Stimulated activated CD4-positive, alpha-beta T cell treated with anti-CD3 and anti-CD28 coated beads, TNF-alpha, amount 100 ng/mL, for 48 hours (primary cell): ENCODE results near the gene FAM217B.

Experiments
- DNase-seq, 3 donors: peaks; one replicate each; pipeline ENCODE4 v3.0.0-alpha.2; 2020; ENCODE audit warnings: low read depth in 3 of 3

FAM217B gene, protein sequence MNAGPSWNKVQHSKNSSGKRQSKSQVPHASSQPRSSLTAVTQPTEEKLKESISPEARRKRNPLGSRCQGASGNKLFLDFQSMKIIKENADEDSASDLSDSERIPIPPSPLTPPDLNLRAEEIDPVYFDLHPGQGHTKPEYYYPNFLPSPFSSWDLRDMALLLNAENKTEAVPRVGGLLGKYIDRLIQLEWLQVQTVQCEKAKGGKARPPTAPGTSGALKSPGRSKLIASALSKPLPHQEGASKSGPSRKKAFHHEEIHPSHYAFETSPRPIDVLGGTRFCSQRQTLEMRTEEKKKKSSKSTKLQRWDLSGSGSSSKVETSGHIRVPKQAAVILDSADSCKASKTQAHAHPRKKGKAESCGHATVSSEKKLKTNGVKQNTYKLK

DNA sequence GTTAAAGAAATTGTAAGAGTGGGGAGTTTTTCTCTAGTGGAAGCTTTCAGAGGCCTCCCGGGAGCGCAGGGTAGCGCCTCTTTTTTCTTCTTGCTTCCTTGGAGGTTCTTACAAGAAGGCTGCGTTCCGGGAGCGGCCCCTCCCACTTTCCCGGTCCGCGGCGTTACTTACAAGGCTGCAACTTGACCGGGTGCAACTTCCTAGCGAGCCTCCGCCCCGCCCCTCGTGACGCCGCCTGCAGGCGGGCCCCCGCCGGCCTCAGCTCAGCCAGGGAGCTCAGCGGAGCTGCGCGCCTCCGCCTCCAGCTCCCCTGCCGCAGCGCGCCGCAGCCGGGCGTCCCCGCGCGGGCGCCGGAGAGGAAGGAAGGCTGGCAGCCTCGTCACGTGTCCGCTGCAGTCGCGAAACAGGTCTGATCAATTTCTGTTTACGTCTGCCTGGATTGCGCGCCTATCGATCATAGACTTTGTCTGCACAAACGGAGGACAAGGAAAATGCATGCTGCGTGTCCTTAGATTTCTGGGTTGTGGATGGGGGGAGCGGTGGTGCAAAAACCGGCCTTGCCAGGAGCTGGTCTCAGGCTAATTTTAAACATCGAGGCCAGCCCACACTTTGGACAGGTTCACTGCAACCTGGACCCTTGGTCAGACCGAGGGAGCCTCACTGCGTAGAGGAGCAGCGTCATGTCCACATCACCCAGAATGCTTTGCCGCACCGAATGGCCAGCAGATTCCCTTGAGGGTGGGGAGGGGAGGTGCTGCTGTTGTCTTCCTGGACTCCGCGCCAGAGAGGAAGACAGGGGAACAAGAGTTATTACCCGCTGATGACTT, at the start of gene FAM217B, which contains the start of gene PPP1R3D:
Gene FAM217B, plus strand, starts transcription at position 261 of the 827 bp plus-strand sequence. CDS start 3,555 bp downstream, outside the sequence.
Gene PPP1R3D, minus strand, starts transcription at position 177 of the 827 bp plus-strand sequence. CDS start 374 bp downstream, outside the sequence.
- peak; percentile 82 to 89 (median 84) for DNase-seq

DNA sequence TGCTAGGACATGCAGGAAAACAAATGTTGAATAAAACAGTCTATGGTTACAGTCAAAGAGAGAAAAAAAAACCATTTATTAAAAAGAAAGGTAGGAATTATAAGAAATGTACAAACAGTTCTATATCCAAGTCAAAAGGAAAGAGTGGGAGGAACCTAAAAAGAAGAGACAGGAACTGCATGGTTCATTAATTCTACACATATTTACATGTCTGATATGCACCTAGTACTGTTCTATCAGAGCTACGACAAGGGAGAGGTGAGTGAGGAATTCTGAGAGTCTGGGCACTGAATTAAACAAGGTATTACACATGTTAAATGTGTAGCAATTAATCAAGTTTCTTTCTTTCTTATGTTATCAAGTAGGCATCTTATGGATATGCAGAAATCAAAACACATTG, 48.6 kb upstream of the FAM217B start:
- DNase-seq = no peak

DNA sequence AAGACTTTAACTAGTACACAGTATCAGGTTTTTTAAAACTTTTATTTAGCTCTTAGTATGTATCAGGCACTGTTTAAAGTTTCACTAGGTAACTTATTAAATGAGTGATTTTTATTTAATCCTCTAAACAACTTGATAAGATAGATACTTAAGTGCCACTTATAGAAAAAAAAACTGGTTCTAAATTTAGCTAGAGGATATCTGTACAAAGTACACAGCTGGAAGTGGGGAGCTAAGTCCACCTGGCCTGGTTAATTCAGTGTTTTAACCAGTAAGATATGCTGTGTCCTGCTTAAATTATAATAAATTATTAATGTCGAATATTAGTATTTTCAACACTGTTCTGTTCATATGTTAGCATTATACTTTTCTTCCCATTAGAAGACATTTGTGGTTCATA, 44.3 kb upstream of the FAM217B start:
- no peak for DNase-seq

DNA sequence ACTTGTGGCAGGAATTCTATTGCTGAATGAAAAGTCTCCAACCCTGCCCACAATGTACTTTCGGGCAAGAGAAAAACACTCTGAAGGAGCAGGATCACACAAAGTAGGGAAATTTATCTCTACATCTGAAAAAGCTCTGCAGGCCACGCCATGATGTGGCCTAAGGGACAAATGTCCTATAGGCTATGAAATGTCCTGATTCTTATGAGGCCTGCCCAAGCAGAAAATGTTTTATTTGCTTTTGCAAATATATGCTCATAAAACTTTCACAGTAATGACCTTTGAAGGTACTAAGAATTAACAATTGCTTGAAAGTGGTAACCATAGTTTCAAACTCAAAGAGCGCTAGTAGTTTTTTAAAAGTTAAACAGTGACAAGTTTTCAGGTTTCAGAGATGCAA, 37.7 kb upstream of the FAM217B start:
- DNase-seq = no peak

DNA sequence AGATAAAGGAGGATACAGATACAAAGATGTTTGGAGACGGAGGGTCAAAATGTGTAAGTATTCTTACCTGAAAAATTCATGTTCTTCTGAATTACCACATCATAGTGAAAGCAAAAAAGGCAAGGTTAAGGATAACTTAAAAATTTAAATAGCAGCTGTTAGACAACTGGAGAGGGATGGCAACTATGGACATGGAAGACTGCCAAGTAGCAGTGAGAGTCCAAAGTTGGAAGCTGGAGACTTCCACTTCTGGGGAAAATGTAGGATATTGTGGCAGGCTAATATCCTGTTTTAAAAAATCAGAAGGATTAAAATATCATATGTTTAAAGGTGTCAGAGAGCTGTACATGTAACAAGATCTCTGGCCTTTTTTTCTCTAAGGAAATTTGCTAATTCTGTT, 36.6 kb upstream of the FAM217B start:
- DNase-seq = no peak

DNA sequence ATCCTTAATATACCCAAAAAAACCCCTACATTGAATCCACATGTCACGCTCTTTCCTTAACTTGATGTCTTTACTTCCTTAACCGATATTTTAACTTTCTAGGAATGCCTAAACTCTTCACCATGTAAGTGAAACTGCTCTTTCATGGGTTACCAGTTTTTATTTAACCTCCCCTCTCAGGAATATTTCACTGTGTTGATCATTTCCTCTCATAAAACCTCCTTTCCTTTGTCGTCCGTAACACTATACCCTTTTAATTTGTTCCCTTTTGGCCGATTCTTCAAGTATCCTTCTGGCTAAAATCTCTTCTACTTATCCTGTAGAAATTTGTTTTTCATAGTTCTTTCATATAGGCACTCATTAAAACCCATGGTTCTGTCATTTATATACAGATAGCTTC, 31.3 kb upstream of the FAM217B start:
- no peak for DNase-seq

DNA sequence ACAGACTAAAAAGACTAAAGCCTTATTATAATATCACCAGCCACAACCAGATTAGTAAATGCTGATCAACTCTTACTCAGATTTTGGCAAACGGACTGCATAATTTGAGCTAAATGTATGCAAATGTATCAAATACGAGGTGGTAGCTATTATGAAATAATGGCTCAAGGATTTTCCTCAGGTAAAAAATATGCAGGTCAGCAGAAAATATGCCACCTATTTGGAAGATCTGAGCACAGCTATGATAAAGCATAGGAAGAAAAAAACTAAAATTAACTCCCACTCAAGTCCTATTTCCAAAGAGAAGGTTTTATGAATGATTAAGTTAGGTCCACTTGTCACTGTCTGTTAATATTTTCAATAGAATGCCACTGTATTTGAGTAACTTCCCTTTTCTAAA, 29.1 kb upstream of the FAM217B start:
- DNase-seq = no peak

DNA sequence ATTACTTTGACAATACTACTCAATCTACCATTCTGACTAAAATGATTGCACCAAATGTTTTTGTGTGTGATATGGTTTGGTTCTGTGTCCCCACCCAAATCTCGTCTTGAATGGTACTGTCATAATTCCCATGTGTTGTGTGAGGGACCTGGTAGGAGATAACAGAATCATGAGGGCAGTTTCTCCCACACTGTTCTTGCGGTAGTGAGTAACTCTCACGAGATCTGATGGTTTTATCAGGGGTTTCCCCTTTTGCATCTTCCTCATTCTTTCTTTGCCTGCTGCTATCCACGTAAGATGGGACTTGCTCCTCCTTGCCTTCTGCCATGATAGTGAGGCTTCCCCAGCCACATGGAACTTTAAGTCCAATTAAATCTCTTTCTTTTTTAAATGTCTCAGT, 27.6 kb upstream of the FAM217B start:
- no peak for DNase-seq

DNA sequence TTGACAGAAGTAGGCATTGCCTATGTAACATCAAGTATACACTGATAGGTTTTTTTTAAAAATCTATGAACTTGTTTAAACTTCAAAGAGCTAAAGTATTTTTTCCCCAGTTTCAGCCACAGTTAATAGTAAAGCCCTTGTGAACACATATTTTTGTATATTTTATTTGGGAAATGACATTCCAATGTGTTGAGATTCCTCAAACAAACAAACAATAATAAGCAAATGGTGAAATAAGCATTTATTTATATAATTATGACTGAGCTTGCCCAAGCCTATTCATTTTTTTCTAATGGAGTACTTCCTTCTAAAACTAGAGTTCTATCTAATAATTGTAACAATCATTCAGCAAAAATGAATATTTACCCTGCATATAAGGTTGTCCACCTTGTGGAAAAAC, 19.2 kb upstream of the FAM217B start:
- DNase-seq = no peak

DNA sequence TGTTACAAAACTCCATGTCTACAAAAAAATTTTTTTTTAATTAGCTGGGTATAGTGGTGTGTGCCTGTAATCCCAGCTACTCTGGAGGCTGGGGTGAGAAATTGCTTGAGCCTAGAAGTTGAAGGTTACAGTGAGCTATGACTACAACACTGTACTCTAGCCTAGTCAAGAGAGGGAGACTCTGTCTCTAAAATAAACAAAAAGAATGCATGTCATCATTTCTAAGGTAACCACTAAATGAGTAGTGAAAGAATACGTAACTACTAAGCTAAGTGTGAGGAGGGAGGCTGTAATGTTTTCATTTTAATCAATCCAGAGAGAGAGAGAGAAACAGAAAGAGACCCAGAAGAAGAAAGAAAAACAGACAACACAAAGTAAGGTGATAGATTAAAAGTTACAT, 16.7 kb upstream of the FAM217B start:
- no peak for DNase-seq

DNA sequence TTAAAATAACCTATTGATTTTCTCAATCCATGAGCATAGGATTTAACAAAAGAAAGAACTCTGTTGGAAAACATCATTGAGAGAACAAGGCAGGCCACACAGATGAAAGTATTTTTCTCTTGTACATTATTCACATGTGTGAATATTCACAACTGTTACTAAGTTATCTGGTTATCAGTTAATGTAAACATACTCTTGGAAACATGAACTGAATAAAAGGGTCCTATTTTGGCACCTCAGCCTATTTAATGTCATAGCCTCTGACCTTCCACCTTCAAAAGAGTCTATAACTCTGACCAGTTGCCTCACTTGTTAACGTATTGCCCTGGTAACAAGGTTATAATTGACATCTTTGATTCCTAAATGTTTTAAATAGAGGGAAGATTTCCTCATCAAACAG, 14.8 kb upstream of the FAM217B start:
- no peak for DNase-seq

DNA sequence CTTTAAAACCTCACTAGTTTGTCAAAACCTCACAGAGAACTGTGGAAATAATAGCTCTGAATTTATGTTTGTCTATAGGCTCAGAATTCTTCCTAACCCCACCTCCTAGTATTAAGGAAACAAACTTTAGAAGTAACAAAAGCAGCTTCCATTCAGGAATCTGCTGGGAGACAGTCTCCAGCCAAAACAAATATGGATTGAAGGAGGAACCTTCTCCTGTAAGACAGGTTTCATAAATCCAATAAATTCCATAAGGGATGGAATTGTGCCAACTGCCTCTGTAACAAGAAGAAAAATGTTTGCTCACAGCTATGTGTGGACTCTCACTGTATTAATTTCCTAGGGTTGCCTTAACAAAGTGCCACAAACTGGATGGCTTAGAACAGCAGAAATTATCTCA, 14.3 kb upstream of the FAM217B start:
- no peak for DNase-seq

DNA sequence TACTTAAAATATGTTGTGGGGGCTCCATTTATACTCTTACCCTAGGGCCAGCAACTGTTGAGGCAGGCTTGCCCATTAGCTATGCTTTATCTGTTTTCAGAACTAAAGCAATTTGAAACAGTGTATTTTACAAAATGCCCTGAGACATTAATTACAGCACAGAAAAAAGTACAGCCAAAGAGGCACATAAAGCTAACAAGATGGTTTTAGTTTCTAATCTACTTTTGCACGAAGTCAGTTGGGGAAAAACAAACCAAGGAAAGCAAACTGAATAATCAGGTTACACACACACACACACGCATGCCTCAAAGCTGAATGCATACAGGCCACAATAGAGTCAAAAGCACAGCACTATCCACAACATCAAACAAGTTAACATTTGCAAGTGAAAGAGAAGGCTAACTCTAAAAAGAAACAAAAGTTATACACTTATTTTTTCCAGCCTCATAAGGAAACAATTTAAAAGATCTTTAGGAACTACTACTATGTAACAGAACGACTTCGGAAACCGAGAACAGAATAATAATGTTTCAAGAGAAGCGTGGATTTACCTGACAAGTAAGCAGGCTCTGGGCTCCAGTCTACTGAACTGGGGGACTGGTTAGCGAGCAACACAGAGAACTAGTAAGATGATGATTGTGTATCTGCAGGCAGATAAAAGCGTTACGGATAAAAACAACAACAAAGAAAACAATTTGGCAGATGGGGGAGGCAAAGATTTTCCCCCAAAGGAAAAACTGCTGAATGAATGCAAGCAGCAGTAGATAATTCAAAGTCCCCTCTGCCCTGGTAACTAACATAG, 8.5 kb upstream of the FAM217B start:
- DNase-seq = no peak

DNA sequence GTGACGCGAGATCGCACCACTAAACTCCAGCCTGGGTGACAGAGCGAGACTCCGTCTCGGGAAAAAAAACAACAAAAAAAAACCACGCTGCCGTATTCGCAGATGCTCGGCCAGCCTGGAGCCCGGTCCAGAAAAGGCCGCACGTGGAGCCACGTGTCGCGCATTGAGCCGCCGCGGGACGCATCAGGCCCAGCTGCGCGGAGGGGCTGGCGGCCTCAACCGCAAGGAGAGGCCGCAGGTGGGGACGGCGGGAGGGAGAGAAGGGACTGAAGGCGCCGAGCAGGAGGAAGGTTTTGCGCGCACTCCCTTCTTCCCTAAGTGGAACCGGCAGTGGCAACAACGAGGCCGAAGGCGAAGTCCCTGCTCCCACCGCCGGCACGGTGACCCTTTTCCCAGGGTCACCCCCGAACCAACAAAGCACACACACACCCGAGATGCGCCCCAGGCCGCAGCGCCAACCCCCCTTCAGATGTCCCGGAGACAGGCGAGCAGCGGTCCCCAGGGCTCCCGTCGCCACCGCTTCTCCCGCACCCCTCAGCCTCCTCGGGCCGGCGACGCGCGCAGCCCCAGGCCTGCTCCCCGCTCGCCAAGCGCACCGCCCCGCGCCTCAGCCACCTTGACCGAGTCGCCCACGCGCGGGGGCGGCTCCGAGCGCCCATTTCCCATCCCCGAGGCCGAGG, 7.4 kb upstream of the FAM217B start:
- DNase-seq = no peak

DNA sequence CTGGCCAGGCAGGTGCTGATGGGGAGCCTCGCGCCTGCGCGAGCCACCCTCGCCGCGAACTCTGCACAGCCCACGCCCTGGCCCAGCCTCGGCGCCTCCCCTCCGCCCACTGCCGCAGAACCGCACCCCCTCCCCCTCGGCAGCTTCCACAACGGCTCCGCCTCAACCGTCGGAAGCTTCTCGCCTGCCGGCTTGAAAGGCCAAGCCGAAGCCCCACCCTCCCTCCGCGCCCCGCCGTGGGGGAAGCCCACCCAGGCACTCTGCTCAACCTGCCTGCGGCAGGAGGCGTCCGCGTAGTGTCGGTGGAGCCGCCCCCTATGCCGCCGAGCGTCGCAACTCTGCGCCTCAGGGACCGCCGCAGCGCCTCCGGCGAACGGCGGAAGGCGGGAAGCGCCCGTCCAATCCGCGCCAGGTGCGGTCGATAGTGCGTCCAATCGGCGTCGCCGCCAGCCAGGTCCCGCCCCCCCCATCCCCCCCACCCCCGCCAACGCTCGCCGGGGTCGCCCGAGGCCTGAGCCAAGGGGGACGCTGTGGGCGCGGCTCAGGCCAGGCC, 6.8 kb upstream of the FAM217B start, which contains the start of gene SYCP2:
Gene SYCP2, minus strand, starts transcription at position 342 of the 553 bp plus-strand sequence. CDS start 11,224 bp downstream, outside the sequence.
- DNase-seq = peak in 2 of 3 donors; percentile 26 to 27

DNA sequence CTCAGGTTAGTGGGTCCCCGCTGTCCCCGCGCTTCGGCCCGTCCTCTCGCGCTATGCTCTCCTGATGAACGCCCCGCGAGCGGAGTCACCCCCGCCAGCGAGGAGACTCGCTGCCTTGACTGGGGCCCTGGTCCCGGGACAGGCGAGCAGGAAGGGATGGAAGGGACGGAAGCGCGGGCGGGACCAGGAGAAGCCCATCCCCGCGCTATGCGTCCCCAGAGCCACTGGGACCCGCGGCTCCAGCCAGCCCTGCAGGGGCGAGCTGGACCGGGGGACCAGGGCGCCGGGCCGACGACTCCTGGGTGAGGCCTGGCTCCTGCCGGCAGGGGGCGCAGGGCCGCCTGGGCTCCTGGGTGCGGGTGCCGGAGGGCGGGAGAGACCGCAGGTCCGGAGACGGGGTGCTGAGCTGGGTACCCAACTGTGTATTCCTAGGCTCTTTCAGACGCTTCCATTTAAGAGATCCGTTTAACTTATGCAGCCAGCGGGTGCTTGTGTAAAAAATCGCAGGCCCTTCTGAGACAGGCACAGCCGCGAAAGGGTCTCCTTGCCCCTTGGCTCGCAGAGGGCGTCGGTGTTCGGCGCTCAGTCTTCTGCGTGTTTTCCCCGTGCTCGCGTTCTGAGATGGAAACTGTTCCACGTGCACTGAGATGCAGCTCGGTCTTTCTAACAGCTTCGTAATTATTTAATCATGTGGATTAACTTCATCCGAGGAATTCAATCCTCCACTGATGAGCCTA, 6.2 kb upstream of the FAM217B start:
- DNase-seq = peak; percentile 52 to 70 (median 63)

DNA sequence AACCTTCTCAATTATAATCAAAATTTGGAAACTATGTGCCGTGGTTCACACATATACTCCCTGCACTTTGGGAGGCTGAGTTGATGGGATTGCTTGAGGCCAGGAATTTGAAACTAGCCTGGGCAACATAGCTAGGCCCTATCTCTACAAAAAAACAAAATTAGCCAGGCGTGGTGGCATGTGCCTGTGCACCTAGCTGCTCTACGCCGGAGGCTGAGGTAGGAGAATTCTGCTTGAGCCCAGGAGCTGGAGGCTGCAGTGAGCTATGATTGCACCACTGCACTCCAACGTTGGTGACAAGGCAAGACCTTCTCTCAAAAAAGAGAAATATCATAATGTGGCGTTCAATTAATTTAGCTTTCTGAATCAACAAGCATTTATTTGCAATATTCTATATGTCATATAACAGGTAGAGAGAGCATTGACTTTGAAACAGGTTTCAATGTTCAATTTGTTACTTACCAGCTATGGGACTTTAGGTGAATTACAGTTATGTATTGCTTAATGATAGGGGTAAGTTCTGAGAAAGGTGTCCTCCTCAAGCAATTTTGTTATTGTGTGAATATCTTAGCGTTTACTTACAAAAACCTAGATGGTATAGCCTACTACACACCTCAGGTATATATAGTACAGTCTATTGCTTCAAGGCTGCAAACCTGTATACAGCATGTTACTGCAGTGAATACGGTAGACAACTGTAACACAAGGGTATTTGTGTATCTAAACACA, 4.6 kb upstream of the FAM217B start:
- DNase-seq = no peak

DNA sequence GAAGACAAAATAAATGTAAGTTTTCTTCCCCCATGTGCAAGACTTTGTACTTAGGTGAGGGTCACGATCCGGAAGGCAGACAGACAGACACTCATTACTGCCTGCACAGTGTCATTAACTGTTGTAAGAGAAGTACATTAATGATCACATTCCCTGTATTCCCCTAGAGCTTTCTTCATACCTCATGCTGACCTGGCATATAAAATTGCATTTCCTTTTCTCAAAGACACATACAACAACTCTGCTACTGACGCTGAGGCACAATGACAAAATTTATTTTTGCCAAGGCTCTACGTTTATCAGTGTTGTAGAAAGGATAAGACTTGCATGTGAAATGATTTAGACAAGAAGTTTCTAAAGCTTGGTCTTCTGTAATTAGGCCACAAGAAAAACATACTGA, 3.8 kb upstream of the FAM217B start:
- DNase-seq = no peak

DNA sequence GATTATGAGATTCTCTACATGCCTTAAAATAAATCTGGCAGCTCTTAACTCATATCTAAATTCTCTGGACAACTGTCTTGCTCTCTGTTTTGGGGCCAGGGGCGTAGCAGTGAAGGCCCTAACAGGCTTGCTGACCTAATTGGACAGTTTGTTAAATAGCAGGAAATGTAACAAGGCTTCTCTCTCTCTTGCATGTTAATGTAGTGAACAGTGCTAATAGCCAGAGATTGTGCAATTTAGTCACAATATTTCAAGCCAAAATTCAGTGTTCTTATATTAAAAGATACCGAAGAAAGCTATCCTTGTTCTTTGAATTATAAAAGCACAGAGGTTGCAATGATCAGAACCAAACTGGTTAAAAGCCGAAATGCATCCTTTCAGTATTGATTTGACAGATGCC, 3.0 kb upstream of the FAM217B start:
- no peak for DNase-seq

DNA sequence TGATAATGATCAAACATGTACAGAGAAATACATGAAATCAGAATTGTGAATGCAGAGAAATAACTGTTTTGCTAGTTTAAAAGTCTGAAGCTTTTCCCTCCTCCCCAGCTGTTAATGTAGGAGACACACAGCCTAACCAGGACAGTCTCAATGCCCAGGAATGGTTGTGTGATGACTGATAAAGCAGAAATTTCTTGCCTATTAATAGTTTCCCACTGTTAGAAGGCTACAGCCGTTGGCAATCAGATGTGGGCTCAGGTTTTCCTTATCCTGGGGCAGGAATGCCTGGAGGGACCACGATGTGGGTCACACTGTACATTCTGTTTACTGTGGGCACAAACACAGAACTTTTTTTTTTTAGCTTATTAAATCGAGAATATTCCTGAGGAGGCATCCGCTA, 2.0 kb upstream of the FAM217B start:
- DNase-seq = no peak
